NCI-H146 (cell line): ENCODE results near the gene SELE.
"Not testable (repeated sequence)": the region's sequence is repeated elsewhere in the genome, so short reads cannot be mapped to it uniquely, and the experiment has no call there.

ENCODE experiments used
- DNase-seq: peaks from one replicate; lab custom pipeline; 2025; lab: John Stamatoyannopoulos, UW

Gene SELE

DNA sequence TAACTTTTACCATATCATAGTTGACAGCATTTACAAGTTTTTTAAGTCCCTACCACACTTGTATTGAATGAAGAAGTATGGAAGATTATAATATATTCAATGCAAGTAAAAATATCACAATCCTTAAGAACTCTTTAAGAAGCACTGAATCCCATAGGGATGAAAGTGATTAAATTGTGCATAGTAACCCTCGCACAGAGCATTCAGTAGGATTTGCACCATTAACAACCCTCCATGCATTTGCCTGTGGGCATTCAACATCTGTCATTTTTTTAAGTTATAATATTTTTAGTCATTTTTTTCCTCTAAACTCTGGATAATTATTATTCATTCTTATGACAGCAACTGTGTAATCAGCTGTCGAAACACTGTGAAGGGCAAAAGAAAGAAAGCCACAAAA, 10.1 kb downstream of the SELE start:
- no peak for DNase-seq

- DNase-seq: no peak
Measured at GRCh38 chr1:169722779-169723178, 11.1 kb downstream of the SELE start.

- DNase-seq: not testable (repeated sequence)
Measured at GRCh38 chr1:169715100-169715499, 18.8 kb downstream of the SELE start.

GRCh38 chr1:169713090-169713489, 20.8 kb downstream of the SELE start:
- not testable (repeated sequence) for DNase-seq

GRCh38 chr1:169712309-169712631, 21.6 kb downstream of the SELE start:
- DNase-seq: no peak

DNA sequence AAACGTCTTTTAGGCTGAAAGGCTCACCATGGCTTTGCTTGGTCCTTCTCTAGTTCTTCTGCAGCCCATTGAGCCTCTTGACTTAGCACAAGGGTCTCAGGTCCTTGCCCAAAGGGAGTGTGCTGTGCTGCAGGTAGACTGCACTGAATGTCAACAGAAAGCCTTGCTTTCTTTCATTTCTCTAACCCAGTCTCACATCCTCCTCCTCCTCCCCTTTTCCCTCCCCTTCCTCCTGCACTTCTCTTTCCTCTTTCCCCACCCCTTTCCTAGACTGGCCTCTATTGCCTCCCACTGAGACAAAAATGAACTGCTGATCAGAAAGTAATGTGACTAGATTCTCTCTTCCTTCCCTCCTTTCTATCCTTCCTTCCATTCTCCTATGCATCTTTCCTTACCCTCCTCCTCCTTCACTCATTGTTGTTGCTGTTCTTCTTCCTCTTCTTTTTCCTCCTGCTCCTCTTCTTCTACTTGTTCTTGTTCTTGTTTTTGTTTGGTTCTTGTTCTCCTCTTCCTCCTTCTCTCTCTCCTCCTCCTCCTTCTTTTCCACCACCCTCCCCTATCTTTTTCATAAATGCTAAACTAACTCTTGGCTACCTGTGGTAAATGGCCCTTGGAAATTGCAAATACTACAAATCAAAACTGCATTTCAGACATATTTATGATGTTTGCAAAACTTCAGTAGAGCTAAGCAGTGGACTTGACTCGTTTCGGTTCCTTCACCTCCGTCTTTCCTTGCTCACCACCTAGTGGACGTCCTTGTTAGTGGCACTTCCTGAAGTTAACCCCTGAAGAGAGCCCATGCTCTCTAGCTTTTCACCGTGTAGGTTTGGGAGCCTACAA, 22.2 kb downstream of the SELE start, which contains the start of gene SELL:
Gene SELL, minus strand, starts transcription at position 152 of the 840 bp plus-strand sequence. Its CDS starts 122 bp downstream, at position 30.
- DNase-seq: peak; percentile 26

DNA sequence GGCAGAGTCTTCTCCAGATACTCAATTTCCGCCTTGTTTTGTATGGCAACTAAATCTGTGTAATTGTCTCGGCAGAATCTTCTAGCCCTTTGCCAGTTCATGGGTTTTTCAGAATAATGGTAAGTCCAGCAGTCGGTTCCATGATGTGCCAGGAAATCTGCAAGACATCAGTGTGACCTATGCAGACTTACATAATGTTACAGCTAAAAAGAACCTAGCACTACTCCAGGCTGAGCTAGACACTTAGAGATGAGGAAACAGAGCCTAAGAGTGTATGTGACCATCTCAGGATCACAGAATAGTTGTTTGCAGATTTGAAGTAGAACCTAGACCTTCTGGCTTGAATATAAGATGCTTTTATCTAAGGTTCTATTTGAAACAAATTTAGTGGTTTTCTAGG, 25.2 kb downstream of the SELE start:
- DNase-seq: no peak

DNA sequence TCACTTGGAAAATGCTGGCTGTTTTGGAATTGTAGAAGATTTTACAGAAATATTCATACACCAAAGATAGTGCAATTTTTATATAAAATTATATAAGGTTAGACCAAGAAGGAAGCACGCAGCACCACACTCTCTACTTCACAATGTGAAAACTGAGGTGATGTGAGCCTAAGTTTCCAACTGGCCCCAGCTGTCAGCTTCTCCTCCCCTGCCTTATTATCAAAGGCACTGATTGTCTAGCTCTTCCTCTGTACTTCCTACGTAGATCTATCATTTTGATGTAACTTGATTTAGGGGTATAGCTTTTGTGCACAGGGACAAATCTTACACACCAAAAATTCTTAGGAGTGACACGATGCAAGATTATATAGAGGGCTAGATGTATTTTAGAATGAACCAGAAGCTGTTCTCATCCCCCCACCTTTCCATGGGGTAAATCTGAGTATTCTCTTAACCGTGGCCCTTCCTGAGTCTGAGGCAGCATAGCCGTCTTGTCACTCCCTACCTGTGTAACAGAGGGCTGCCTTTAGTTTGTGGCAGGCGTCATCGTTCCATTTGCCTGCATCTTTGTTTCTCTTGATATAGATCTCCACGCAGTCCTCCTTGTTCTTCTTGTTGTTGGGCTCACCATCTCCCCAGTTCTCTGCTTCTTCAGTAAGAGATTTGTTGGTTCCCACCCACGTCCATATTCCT, 25.8 kb downstream of the SELE start:
- no peak for DNase-seq

DNA sequence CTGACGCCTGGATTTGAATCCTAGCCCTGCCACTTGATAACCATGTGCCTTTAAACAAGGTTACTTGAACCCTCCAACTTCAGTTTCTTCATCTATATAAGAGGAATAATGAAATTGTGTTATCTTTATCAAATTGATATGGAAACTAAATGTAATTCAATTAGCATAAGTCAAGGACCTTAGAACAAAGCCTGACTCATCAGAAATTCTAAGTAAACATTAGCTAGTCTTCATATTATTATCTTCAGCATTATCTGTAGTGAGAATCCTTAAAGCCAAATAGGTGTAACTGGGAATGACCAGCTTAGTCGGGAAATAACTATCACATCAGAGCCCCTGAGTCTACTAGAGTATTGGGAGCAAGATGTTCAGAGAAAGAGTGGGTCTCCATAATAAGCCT, 29.1 kb downstream of the SELE start:
- no peak for DNase-seq

DNA sequence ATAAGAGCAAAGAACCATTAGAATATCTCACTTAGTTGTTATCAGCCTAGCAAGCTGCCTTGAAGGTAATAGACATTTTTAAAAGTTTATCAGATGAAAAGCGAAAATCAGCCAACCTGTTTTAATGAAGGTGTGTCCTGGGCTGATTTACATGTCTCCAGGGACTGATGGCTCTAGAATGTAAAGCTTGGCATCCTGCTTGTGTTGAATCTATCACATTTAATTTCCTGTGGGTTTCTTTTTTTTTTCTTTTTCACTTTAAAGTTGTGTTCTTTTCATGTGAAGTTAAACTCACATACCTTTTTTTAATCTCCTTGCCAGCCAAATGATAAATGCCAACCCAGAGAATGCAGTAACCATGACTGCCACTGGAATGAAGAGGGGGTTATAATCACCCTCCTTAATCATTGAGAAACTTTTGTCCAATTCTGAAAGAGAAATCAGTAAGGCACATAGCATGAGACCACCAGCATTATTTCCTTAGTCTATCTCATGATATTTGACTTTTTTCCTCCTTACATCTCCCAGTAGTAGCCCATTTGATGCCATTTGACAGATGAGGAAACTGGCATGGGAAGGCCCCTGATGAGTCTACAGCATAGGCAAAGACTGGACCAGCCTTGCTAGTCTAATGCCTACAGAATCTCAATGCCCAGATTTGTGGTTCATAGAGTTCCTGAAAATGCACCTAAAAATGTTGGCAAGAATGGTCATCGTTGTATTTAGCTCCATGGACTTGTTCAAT, 32.4 kb downstream of the SELE start:
- no peak for DNase-seq

DNA sequence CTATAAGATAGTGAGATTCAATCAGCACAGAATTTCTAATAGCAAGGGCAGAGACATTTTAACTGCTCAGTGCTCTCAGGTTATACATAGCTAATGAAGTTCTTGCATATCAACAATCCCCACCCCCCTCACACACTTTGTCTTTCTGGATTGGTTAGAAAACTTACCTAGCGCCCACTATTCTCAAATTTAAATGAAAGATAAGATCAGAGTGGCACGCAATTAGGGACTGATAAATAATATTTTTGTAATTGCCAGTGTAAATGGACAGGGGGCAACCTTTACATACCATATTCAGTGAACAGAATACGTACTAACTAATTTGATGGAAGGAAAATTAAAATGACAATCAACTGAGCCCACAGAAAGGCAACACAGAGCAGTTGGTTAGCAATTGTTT, 34.2 kb downstream of the SELE start:
- DNase-seq: no peak

GRCh38 chr1:169698976-169699375, 34.9 kb downstream of the SELE start:
- no peak for DNase-seq

DNA sequence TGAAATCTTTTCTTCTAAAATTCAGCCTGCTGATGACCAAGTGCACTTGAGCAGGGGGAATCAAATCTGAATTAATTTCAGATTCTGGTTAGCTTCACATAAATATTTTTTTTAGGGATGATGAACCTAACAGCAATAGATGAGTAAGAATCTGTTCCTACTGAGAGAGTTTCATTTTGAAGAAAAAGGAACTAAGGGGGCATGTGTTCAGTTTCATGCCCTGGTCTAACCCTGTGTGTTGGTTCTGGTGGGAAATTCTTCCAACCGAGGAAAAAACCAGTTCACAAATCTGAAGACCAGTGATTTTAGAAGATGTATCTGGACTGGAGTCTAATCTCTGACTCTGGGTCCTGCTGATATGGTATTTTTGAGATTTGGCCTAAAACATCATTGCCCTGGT, 36.1 kb downstream of the SELE start:
- DNase-seq: no peak

DNA sequence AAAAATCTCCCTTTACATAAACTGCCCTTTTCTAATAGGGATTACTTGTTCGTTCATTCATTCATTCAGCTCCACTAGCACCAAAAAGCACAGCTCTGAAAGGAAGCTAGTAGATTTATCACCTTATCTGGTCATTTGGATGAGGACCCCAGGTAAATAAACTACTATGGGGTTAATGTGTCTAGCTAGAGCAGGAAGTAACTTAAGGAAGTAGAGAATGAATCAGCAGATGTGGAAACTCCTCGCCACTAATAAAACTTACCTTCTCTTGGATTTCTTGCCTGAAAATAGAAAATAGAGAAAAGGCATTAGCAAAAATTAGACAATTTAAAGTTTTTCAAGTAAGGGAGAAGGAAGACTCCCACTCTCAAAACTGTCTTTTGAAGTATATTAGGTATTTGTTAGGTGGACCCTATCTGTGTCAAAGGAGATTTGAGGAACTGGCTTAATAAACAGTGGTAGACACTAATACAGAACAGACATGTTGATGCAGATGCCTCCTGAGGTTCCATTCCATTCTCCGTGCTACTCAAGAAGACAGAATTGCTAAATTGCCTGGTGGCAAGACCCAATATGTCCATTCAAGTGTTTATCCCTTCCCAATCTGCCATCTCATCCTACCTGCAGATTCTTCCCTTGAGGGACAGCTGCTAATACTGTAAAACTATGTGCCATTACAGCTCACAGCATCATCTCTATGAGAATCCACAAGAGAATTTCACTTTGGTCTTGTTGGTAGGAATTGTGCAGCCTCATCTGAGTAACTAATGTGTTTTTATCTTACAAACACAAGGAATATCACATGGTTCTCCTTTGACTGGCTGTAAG, 37.4 kb downstream of the SELE start:
- DNase-seq: no peak

GRCh38 chr1:169694304-169695075, 39.4 kb downstream of the SELE start:
- DNase-seq: no peak

GRCh38 chr1:169692756-169693460, 41.0 kb downstream of the SELE start:
- DNase-seq: no peak

DNA sequence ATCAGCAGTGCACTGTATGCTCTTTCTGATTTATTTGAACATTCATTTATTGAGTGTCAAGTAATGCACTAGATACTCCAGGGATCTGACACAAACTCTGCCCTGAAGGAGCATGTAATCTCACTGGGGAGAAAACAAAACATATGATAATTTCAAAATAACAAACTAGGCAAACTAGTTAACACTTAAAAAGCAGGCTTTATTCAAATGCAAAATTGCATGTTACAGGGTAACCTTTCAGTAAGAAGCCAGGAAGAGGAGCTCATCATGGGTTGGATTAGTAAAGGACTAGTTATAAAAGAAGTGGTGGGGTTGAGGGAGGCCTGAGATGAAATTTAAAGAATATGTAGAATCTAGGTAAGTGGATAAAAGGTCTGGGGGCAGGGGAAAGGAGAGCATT, 43.4 kb downstream of the SELE start:
- DNase-seq: no peak

DNA sequence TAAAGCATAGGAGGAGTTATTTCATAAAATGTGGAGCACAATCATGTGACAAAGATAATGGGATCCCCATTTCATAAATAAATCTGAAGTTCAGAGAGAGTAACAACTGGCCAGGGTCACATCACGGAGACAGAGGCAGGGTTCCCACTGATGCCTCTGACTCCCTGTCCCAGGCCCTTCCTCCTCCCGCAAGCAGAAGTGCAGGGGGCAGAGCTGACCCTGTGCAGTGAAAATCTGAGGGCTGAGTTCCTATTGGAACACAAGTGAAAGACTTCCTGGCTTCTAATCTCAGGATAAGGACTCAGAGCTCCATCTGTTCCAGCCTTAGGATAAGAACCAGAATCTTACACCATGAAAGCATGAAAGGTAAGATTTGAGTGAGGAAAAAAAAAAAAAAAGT, 44.5 kb downstream of the SELE start:
- no peak for DNase-seq

DNA sequence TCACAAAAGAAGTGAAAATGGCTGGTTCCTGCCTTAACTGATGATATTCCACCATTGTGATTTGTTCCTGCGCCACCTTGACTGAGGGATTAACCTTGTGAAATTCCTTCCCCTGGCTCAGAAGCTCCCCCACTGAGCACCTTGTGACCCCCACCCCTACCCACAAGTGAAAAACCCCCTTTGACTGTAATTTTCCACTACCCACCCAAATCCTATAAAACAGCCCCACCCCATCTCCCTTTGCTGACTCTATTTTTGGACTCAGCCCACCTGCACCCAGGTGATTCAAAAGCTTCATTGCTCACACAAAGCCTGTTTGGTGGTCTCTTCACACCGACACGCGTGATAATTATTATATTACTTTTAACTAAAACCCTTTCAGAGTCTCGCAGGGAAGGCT, 45.5 kb downstream of the SELE start:
- DNase-seq: not testable (repeated sequence)

GRCh38 chr1:169683661-169684060, 50.2 kb downstream of the SELE start:
- DNase-seq: no peak
